Gastroesophageal sphincter (tissue), 3 donors: ENCODE data around the gene SCIN.

ENCODE experiments used
- POLR2A ChIP-seq, 2 donors: fragments of 450-650 bp; IDR thresholded peaks; one replicate each; pipeline ENCODE4 v1.6.1; 2017; ENCODE audit warnings: antibody characterized with exemption in 2 of 2, mild to moderate bottlenecking in 2 of 2, moderate library complexity in 1 of 2
- TF ChIP-seq, protein P1 (sequence below), 4 experiments: fragments of 200-600 bp in 2 of 4; fragments of 450-650 bp in 2 of 4; sonication (generic) in 1 of 4; IDR thresholded peaks; one replicate each; pipeline ENCODE4 v1.5.1; 2017 to 2019; ENCODE audit warnings: antibody characterized with exemption in 4 of 4, mild to moderate bottlenecking in 2 of 4, moderate library complexity in 2 of 4

DNA sequence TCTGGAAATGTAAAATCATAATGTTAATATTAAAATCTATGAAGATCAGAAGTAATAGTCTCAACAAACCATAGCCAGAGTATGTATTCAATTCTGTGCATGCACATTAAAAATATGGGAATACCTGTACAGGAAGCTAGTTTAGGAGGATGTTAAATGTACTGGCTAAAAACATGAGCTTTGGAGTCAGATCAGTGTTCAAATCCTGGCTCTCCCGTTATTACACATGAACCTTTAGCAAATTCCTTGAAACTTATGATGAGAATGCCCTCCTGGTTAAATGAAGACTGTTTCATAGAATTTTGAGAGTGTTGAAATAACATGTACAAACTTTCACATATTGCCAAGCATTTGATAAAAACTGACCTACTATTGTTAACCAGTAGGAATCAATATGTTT lies 121.5 kb downstream of the SCIN start:
- TF ChIP-seq, protein P1, sequence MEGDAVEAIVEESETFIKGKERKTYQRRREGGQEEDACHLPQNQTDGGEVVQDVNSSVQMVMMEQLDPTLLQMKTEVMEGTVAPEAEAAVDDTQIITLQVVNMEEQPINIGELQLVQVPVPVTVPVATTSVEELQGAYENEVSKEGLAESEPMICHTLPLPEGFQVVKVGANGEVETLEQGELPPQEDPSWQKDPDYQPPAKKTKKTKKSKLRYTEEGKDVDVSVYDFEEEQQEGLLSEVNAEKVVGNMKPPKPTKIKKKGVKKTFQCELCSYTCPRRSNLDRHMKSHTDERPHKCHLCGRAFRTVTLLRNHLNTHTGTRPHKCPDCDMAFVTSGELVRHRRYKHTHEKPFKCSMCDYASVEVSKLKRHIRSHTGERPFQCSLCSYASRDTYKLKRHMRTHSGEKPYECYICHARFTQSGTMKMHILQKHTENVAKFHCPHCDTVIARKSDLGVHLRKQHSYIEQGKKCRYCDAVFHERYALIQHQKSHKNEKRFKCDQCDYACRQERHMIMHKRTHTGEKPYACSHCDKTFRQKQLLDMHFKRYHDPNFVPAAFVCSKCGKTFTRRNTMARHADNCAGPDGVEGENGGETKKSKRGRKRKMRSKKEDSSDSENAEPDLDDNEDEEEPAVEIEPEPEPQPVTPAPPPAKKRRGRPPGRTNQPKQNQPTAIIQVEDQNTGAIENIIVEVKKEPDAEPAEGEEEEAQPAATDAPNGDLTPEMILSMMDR (IDR thresholded peaks at IDR 0.05): no peak
- TF ChIP-seq POLR2A (IDR thresholded peaks at IDR 0.05): no peak
